WTC11 (cell line): Measurements from ENCODE around the gene NHLRC3.

Experiments used
- ATF3 ChIP-seq: sonication (generic); formaldehyde crosslinking; conservative IDR thresholded peaks from 2 replicates; pipeline ENCODE4 v1.8.1; 2022; ENCODE audit warnings: mild to moderate bottlenecking, missing genetic modification reagents
- CBFB ChIP-seq: sonication (generic); formaldehyde crosslinking; IDR thresholded peaks from 2 replicates; pipeline ENCODE4 v1.8.1; 2022; ENCODE audit warnings: mild to moderate bottlenecking, low read depth, missing genetic modification reagents
- CREB1 ChIP-seq: sonication (generic); formaldehyde crosslinking; IDR thresholded peaks from 2 replicates; pipeline ENCODE4 v1.8.0; 2023; ENCODE audit warnings: mild to moderate bottlenecking, missing genetic modification reagents
- CTCF ChIP-seq: fragments of 200-600 bp; IDR thresholded peaks from 2 replicates; pipeline ENCODE4 v1.8.0; 2022; ENCODE audit warnings: antibody characterized with exemption
- E2F4 ChIP-seq: sonication (generic); formaldehyde crosslinking; IDR thresholded peaks from 2 replicates; pipeline ENCODE4 v1.8.1; 2022; ENCODE audit warnings: low read depth, mild to moderate bottlenecking, moderate library complexity, missing genetic modification reagents, borderline replicate concordance
- ERG ChIP-seq: fragments of 250-450 bp; sonication (Bioruptor Pico); IDR thresholded peaks from 2 replicates; pipeline ENCODE4 v1.8.0; 2021; ENCODE audit warnings: mild to moderate bottlenecking
- FOXP1 ChIP-seq: sonication (generic); formaldehyde crosslinking; IDR thresholded peaks from 2 replicates; pipeline ENCODE4 v1.8.0; 2022; ENCODE audit warnings: missing genetic modification reagents, mild to moderate bottlenecking, moderate library complexity, borderline replicate concordance
- NFYB ChIP-seq: sonication (generic); formaldehyde crosslinking; conservative IDR thresholded peaks from 2 replicates; pipeline ENCODE4 v1.8.0; 2022; ENCODE audit warnings: low read depth, missing genetic modification reagents
- TEAD4 ChIP-seq: sonication (generic); formaldehyde crosslinking; IDR thresholded peaks from 2 replicates; pipeline ENCODE4 v1.8.0; 2022; ENCODE audit warnings: mild to moderate bottlenecking, missing genetic modification reagents
- ZBTB21 ChIP-seq: sonication (generic); formaldehyde crosslinking; IDR thresholded peaks from 2 replicates; pipeline ENCODE4 v1.8.1; 2023; ENCODE audit warnings: mild to moderate bottlenecking, missing genetic modification reagents, borderline replicate concordance
- ZNF232 ChIP-seq: sonication (generic); formaldehyde crosslinking; IDR thresholded peaks from 2 replicates; pipeline ENCODE4 v1.8.0; 2022; ENCODE audit warnings: mild to moderate bottlenecking, missing genetic modification reagents
- TF ChIP-seq, protein P1 (sequence below): sonication (generic); formaldehyde crosslinking; IDR thresholded peaks from 2 replicates; pipeline ENCODE4 v1.8.0; 2022; ENCODE audit warnings: mild to moderate bottlenecking, missing genetic modification reagents
- TF ChIP-seq, protein P2 (sequence below): sonication (generic); formaldehyde crosslinking; IDR thresholded peaks from 2 replicates; pipeline ENCODE4 v1.8.0; 2023; ENCODE audit warnings: missing genetic modification reagents, mild to moderate bottlenecking, borderline replicate concordance
- TF ChIP-seq, protein P3 (sequence below): sonication (generic); formaldehyde crosslinking; IDR thresholded peaks from 2 replicates; pipeline ENCODE4 v1.8.1; 2023; ENCODE audit warnings: mild to moderate bottlenecking, missing genetic modification reagents, borderline replicate concordance

DNA sequence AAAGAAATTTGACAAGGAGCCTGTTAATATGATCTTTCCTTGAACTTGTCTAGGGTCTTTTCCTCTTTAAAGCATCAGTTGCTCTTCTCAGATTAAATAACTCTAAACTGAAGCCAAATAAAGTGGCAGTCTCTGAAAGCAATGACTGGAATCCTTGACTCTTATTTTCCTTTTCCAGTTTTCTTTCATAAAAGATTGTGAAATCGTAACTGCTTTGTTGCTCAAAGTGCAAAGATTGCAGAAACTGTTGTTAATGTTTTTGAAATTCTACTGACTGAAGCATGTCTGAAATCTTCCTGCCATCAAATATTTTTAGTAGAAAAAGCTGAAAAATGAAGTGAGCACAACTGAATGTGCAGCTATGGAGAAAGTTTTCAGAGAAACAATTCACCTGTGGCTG, 1.9 kb downstream of the NHLRC3 start:
- no peak for TF ChIP-seq ZBTB21 (CRISPR knock-in tag)
- TF ChIP-seq E2F4 (CRISPR knock-in tag): no peak
- no peak for TF ChIP-seq ZNF232 (CRISPR knock-in tag)
- TF ChIP-seq CTCF: no peak
- TF ChIP-seq, protein P1, sequence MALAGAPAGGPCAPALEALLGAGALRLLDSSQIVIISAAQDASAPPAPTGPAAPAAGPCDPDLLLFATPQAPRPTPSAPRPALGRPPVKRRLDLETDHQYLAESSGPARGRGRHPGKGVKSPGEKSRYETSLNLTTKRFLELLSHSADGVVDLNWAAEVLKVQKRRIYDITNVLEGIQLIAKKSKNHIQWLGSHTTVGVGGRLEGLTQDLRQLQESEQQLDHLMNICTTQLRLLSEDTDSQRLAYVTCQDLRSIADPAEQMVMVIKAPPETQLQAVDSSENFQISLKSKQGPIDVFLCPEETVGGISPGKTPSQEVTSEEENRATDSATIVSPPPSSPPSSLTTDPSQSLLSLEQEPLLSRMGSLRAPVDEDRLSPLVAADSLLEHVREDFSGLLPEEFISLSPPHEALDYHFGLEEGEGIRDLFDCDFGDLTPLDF (CRISPR knock-in tag): no peak
- no peak for TF ChIP-seq ERG (CRISPR knock-in tag)
- no peak for TF ChIP-seq CBFB (CRISPR knock-in tag)
- no peak for TF ChIP-seq TEAD4 (CRISPR knock-in tag)
- TF ChIP-seq, protein P2, sequence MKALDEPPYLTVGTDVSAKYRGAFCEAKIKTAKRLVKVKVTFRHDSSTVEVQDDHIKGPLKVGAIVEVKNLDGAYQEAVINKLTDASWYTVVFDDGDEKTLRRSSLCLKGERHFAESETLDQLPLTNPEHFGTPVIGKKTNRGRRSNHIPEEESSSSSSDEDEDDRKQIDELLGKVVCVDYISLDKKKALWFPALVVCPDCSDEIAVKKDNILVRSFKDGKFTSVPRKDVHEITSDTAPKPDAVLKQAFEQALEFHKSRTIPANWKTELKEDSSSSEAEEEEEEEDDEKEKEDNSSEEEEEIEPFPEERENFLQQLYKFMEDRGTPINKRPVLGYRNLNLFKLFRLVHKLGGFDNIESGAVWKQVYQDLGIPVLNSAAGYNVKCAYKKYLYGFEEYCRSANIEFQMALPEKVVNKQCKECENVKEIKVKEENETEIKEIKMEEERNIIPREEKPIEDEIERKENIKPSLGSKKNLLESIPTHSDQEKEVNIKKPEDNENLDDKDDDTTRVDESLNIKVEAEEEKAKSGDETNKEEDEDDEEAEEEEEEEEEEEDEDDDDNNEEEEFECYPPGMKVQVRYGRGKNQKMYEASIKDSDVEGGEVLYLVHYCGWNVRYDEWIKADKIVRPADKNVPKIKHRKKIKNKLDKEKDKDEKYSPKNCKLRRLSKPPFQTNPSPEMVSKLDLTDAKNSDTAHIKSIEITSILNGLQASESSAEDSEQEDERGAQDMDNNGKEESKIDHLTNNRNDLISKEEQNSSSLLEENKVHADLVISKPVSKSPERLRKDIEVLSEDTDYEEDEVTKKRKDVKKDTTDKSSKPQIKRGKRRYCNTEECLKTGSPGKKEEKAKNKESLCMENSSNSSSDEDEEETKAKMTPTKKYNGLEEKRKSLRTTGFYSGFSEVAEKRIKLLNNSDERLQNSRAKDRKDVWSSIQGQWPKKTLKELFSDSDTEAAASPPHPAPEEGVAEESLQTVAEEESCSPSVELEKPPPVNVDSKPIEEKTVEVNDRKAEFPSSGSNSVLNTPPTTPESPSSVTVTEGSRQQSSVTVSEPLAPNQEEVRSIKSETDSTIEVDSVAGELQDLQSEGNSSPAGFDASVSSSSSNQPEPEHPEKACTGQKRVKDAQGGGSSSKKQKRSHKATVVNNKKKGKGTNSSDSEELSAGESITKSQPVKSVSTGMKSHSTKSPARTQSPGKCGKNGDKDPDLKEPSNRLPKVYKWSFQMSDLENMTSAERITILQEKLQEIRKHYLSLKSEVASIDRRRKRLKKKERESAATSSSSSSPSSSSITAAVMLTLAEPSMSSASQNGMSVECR (CRISPR knock-in tag): no peak
- TF ChIP-seq CREB1 (CRISPR knock-in tag): no peak
- no peak for TF ChIP-seq FOXP1 (CRISPR knock-in tag)
- TF ChIP-seq ATF3 (CRISPR knock-in tag): no peak
- TF ChIP-seq, protein P3, sequence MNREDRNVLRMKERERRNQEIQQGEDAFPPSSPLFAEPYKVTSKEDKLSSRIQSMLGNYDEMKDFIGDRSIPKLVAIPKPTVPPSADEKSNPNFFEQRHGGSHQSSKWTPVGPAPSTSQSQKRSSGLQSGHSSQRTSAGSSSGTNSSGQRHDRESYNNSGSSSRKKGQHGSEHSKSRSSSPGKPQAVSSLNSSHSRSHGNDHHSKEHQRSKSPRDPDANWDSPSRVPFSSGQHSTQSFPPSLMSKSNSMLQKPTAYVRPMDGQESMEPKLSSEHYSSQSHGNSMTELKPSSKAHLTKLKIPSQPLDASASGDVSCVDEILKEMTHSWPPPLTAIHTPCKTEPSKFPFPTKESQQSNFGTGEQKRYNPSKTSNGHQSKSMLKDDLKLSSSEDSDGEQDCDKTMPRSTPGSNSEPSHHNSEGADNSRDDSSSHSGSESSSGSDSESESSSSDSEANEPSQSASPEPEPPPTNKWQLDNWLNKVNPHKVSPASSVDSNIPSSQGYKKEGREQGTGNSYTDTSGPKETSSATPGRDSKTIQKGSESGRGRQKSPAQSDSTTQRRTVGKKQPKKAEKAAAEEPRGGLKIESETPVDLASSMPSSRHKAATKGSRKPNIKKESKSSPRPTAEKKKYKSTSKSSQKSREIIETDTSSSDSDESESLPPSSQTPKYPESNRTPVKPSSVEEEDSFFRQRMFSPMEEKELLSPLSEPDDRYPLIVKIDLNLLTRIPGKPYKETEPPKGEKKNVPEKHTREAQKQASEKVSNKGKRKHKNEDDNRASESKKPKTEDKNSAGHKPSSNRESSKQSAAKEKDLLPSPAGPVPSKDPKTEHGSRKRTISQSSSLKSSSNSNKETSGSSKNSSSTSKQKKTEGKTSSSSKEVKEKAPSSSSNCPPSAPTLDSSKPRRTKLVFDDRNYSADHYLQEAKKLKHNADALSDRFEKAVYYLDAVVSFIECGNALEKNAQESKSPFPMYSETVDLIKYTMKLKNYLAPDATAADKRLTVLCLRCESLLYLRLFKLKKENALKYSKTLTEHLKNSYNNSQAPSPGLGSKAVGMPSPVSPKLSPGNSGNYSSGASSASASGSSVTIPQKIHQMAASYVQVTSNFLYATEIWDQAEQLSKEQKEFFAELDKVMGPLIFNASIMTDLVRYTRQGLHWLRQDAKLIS: no peak
- TF ChIP-seq NFYB (CRISPR knock-in tag): no peak
